GM13977 (cell line): Measurements from ENCODE around the gene MAK.

Experiments used
- DNase-seq: peaks from one replicate; pipeline ENCODE4 v3.0.0; 2012; ENCODE audit warnings: low spot score
- CTCF ChIP-seq: IDR thresholded peaks from 2 replicates; pipeline ENCODE4 v1.5.1; 2012; ENCODE audit warnings: mild to moderate bottlenecking, control low read depth; ENCODE audit not compliant: insufficient read depth; ENCODE audit errors: extremely low read depth, missing control alignments
- in situ Hi-C: fragments of 300-500 bp; cut with MboI; formaldehyde crosslinking; loops from one replicate; pipeline ENCODE4 v1.12.0; 2022; ENCODE audit warnings: low sequenced_read_pairs, low pct_unique_long_range_greater_than_20kb, mixed read lengths, inconsistent platforms; ENCODE audit not compliant: unreplicated experiment

MAK gene

GRCh38 chr6:10713962-10714361, 124.4 kb downstream of the MAK start:
- in situ Hi-C loops: no loop called here
- TF ChIP-seq CTCF: no peak
- DNase-seq: no peak
